Islet of Langerhans (tissue), 1 donor: ENCODE data around the gene TMEM184B.

ENCODE experiments used
- FAIRE-seq: peaks from one replicate; lab custom pipeline; 2011; peaks lifted over from hg19 to GRCh38; lab: Jason Lieb, UNC

TMEM184B gene

GRCh38 chr22:38223289-38223960 lies 49.4 kb downstream of the TMEM184B start:
- FAIRE-seq = no peak

- no peak for FAIRE-seq
These were observed 50.1 kb downstream of the TMEM184B start for GRCh38 chr22:38222797-38223119.

- no peak for FAIRE-seq
These were observed 50.7 kb downstream of the TMEM184B start for GRCh38 chr22:38221908-38222796.

GRCh38 chr22:38221407-38221806 lies 51.4 kb downstream of the TMEM184B start:
- no peak for FAIRE-seq

GRCh38 chr22:38220653-38221386 lies 52.0 kb downstream of the TMEM184B start:
- no peak for FAIRE-seq

- FAIRE-seq = no peak
These were observed 52.6 kb downstream of the TMEM184B start for GRCh38 chr22:38220163-38220562.

- FAIRE-seq = no peak
These were observed 53.2 kb downstream of the TMEM184B start for GRCh38 chr22:38219632-38220031.

GRCh38 chr22:38218661-38219622 lies 53.9 kb downstream of the TMEM184B start:
- FAIRE-seq = no peak

GRCh38 chr22:38215156-38216038 lies 57.4 kb downstream of the TMEM184B start:
- FAIRE-seq = no peak

GRCh38 chr22:38214302-38215056 lies 58.3 kb downstream of the TMEM184B start:
- FAIRE-seq = no peak

- no peak for FAIRE-seq
These were observed 58.9 kb downstream of the TMEM184B start for GRCh38 chr22:38213990-38214301.

- FAIRE-seq = no peak
These were observed 59.4 kb downstream of the TMEM184B start for GRCh38 chr22:38213319-38213989.

- FAIRE-seq = no peak
These were observed 60.4 kb downstream of the TMEM184B start for GRCh38 chr22:38212442-38212841.

- FAIRE-seq = no peak
These were observed 61.3 kb downstream of the TMEM184B start for GRCh38 chr22:38211556-38211955.

- FAIRE-seq = no peak
These were observed 64.2 kb downstream of the TMEM184B start for GRCh38 chr22:38208551-38208968.

- FAIRE-seq = no peak
These were observed 64.8 kb downstream of the TMEM184B start for GRCh38 chr22:38207898-38208432.

- FAIRE-seq = no peak
These were observed 67.3 kb downstream of the TMEM184B start for GRCh38 chr22:38205261-38206128.

GRCh38 chr22:38204784-38205183 lies 68.0 kb downstream of the TMEM184B start:
- no peak for FAIRE-seq
